IMR-90 (cell line): ENCODE data around the gene GLIS1. TPM values are rescaled to one million over a fixed set of nuclear protein-coding genes. Genes with fewer than 3 reads are reported as not detected.

Experiments
- ATAC-seq: fragments of 200-7000 bp; cut with Tn5 transposase; 2 replicates; pipeline ENCODE4 v1.9.1; 2020; ENCODE audit warnings: low read depth, mild to moderate bottlenecking, moderate library complexity
- BruUV-seq: library from RNA; stranded (reverse); fragments of 400-500 nt; replicated peaks from 2 replicates; lab custom pipeline; 2021; lab: Mats Ljungman, UMichigan
- CTCF ChIA-PET: fragments of 300-600 bp; formaldehyde crosslinking; extraction: SDS; loops from one replicate; lab custom pipeline; 2021; ENCODE audit warnings: antibody characterized with exemption; lab: Yijun Ruan, JAX
- POLR2A ChIA-PET: fragments of 300-600 bp; sonication (Branson Sonifier 250); formaldehyde crosslinking; loops from one replicate; lab custom pipeline; 2022; ENCODE audit warnings: antibody characterized with exemption; ENCODE audit not compliant: unreplicated experiment; lab: Charles Lee
- DNase-seq: peaks from one replicate; pipeline ENCODE4 v3.0.0; 2013
- H2AFZ ChIP-seq: replicated peaks from 2 replicates; pipeline ENCODE3; 2013; ENCODE audit warnings: low read length, mild to moderate bottlenecking; ENCODE audit not compliant: poor library complexity
- H2AK5ac ChIP-seq: 2 replicates; pipeline ENCODE4 v1.6.1; 2013; ENCODE audit warnings: low read depth, low read length, inconsistent platforms
- H2AK9ac ChIP-seq: replicated peaks from 2 replicates; pipeline ENCODE3; 2013; ENCODE audit warnings: mild to moderate bottlenecking, low read depth, low read length, moderate library complexity; ENCODE audit not compliant: poor library complexity
- H2BK120ac ChIP-seq: 2 replicates; pipeline ENCODE4 v1.6.1; 2013; ENCODE audit warnings: low read depth, low read length, inconsistent platforms
- H2BK15ac ChIP-seq: 3 replicates; pipeline ENCODE4 v1.6.1; 2013; ENCODE audit warnings: low read depth, low read length, inconsistent platforms
- H2BK20ac ChIP-seq: 2 replicates; pipeline ENCODE4 v1.6.1; 2013; ENCODE audit warnings: low read depth, mild to moderate bottlenecking, inconsistent platforms, low read length, moderate library complexity
- H2BK5ac ChIP-seq: 2 replicates; pipeline ENCODE4 v1.6.1; 2013; ENCODE audit warnings: mild to moderate bottlenecking, low read depth, low read length, inconsistent platforms; ENCODE audit not compliant: poor library complexity, severe bottlenecking
- H3K14ac ChIP-seq: replicated peaks from 2 replicates; pipeline ENCODE4 v1.6.1; 2013; ENCODE audit warnings: low read depth, low read length, inconsistent platforms
- H3K18ac ChIP-seq: 2 replicates; pipeline ENCODE4 v1.6.1; 2013; ENCODE audit warnings: low read depth, low read length, control low read depth
- H3K23ac ChIP-seq: 2 replicates; pipeline ENCODE4 v1.6.1; 2013; ENCODE audit warnings: low read depth, low read length, inconsistent platforms
- H3K27ac ChIP-seq: 2 replicates; pipeline ENCODE4 v1.5.1; 2013; ENCODE audit warnings: mild to moderate bottlenecking, control low read depth, low read length; ENCODE audit not compliant: insufficient read depth
- H3K27me3 ChIP-seq: 2 replicates; pipeline ENCODE4 v1.6.1; 2013; ENCODE audit warnings: low read length; ENCODE audit not compliant: control insufficient read depth, insufficient read depth
- H3K36me3 ChIP-seq: 2 replicates; pipeline ENCODE4 v1.6.1; 2013; ENCODE audit warnings: low read length, mixed read lengths; ENCODE audit not compliant: control insufficient read depth, insufficient read depth
- H3K4ac ChIP-seq: 2 replicates; pipeline ENCODE4 v1.6.1; 2013; ENCODE audit warnings: low read depth, low read length, inconsistent platforms
- H3K4me1 ChIP-seq: 2 replicates; pipeline ENCODE4 v1.6.1; 2013; ENCODE audit warnings: low read length, mixed read lengths; ENCODE audit not compliant: control insufficient read depth, insufficient read depth
- H3K4me2 ChIP-seq: 2 replicates; pipeline ENCODE4 v1.6.1; 2013; ENCODE audit warnings: low read depth, mild to moderate bottlenecking, control low read depth, low read length, moderate library complexity
- H3K4me3 ChIP-seq: 2 replicates; pipeline ENCODE4 v1.5.1; 2013; ENCODE audit warnings: low read depth, mild to moderate bottlenecking, control low read depth, low read length, moderate library complexity; ENCODE audit not compliant: insufficient read depth
- H3K56ac ChIP-seq: 2 replicates; pipeline ENCODE4 v1.6.1; 2013; ENCODE audit warnings: low read length, inconsistent platforms; ENCODE audit not compliant: insufficient read depth; ENCODE audit errors: extremely low read depth
- H3K79me1 ChIP-seq, 2 experiments: 2 replicates each; pipeline ENCODE4 v1.6.1; 2013; ENCODE audit warnings: low read length in 2 of 2, inconsistent platforms in 1 of 2, low read depth in 1 of 2
- H3K9ac ChIP-seq: 2 replicates; pipeline ENCODE4 v1.6.1; 2013; ENCODE audit warnings: low read depth, low read length, control low read depth
- H3K9me1 ChIP-seq: 2 replicates; pipeline ENCODE4 v1.6.1; 2013; ENCODE audit warnings: low read length, inconsistent platforms; ENCODE audit not compliant: insufficient read depth
- H3K9me3 ChIP-seq: 2 replicates; pipeline ENCODE4 v1.6.1; 2013; ENCODE audit warnings: low read length; ENCODE audit not compliant: control insufficient read depth, insufficient read depth
- H4K20me1 ChIP-seq: 2 replicates; pipeline ENCODE4 v1.6.1; 2013; ENCODE audit warnings: low read length, inconsistent platforms; ENCODE audit not compliant: insufficient read depth
- H4K5ac ChIP-seq: 2 replicates; pipeline ENCODE4 v1.6.1; 2013; ENCODE audit warnings: mild to moderate bottlenecking, low read depth, low read length, control low read depth
- H4K8ac ChIP-seq, 2 experiments: 2 replicates each; pipeline ENCODE4 v1.6.1; 2013; ENCODE audit warnings: low read depth in 2 of 2, low read length in 2 of 2, control low read depth in 1 of 2, inconsistent platforms in 1 of 2
- H4K91ac ChIP-seq: 2 replicates; pipeline ENCODE4 v1.6.1; 2013; ENCODE audit warnings: low read depth, low read length, inconsistent platforms; ENCODE audit not compliant: insufficient read depth
- BHLHE40 ChIP-seq: fragments of 150-350 bp; IDR thresholded peaks from 2 replicates; pipeline ENCODE4 v1.6.1; 2016; ENCODE audit warnings: mild to moderate bottlenecking, low read depth, low read length
- CEBPB ChIP-seq: IDR thresholded peaks from 2 replicates; pipeline ENCODE4 v1.6.1; 2012; ENCODE audit warnings: low read depth, low read length, improper control_type of control experiment
- CTCF ChIP-seq: conservative IDR thresholded peaks from 2 replicates; pipeline ENCODE4 v1.5.1; 2012; ENCODE audit warnings: mild to moderate bottlenecking, low read depth, low read length, improper control_type of control experiment
- FOS ChIP-seq: fragments of 150-350 bp; IDR thresholded peaks from 2 replicates; pipeline ENCODE4 v1.6.1; 2016; ENCODE audit warnings: low read depth, low read length
- MAZ ChIP-seq: IDR thresholded peaks from 2 replicates; pipeline ENCODE4 v1.6.1; 2012; ENCODE audit warnings: low read depth, mild to moderate bottlenecking, low read length, improper control_type of control experiment, moderate library complexity, borderline replicate concordance
- NFE2L2 ChIP-seq: fragments of 150-350 bp; IDR thresholded peaks from 2 replicates; pipeline ENCODE4 v1.6.1; 2016; ENCODE audit warnings: low read depth, mild to moderate bottlenecking, low read length
- POLR2A ChIP-seq: IDR thresholded peaks from 2 replicates; pipeline ENCODE4 v1.6.1; 2012; ENCODE audit warnings: mild to moderate bottlenecking, low read depth, low read length
- RAD21 ChIP-seq: IDR thresholded peaks from 2 replicates; pipeline ENCODE4 v1.6.1; 2012; ENCODE audit warnings: low read length, improper control_type of control experiment
- RCOR1 ChIP-seq: IDR thresholded peaks from 2 replicates; pipeline ENCODE4 v1.6.1; 2012; ENCODE audit warnings: mild to moderate bottlenecking, low read length, improper control_type of control experiment; ENCODE audit not compliant: insufficient replicate concordance
- RFX5 ChIP-seq: IDR thresholded peaks from 2 replicates; pipeline ENCODE4 v1.8.0; 2012; ENCODE audit warnings: low read depth, mild to moderate bottlenecking, low read length, moderate library complexity
- SMC3 ChIP-seq: fragments of 150-350 bp; IDR thresholded peaks from 2 replicates; pipeline ENCODE4 v1.6.1; 2016; ENCODE audit warnings: low read depth, mild to moderate bottlenecking, antibody characterized with exemption, low read length, moderate library complexity
- USF2 ChIP-seq: fragments of 150-350 bp; IDR thresholded peaks from 2 replicates; pipeline ENCODE4 v1.6.1; 2017; ENCODE audit warnings: mild to moderate bottlenecking, antibody characterized with exemption, low read length, low read depth
- WGBS, 2 experiments: methylation state at CpG; one replicate each; pipeline versions ENCODE4 v1.1.5 to v1.1.7; 2013; ENCODE audit warnings: missing lambda C conversion rate in 2 of 2; ENCODE audit not compliant: insufficient read length in 1 of 2; ENCODE audit errors: extremely low coverage in 2 of 2; 5-methylcytosine and 5-hydroxymethylcytosine counted together
- dilution Hi-C: fragments of 300-500 bp; cut with HindIII; formaldehyde crosslinking; loops from one replicate; pipeline ENCODE4 v1.14.3; 2018; ENCODE audit warnings: low sequenced_read_pairs; ENCODE audit not compliant: unreplicated experiment
- in situ Hi-C: fragments of 300-500 bp; cut with MboI; formaldehyde crosslinking; loops from 3 replicates; pipeline ENCODE4 v1.14.3; 2019; ENCODE audit warnings: low sequenced_read_pairs, inconsistent platforms, mixed read lengths
- intact Hi-C: fragments of 100-400 bp; cut with micrococcal nuclease; formaldehyde crosslinking; loops from 2 replicates; pipeline ENCODE4 v1.10.0; 2022
- polyA plus RNA-seq, 3 experiments: library from polyadenylated mRNA; depleted of rRNA; stranded (reverse); fragments of >200 nt; gene quantifications; 2 replicates each; pipeline ENCODE4 v1.2.3, GENCODE V29; 2012; ENCODE audit warnings: low replicate concordance in 1 of 3
- total RNA-seq: library from RNA; depleted of rRNA; stranded (reverse); fragments of >200 nt; gene quantifications from 2 replicates; pipeline ENCODE4 v1.2.3, GENCODE V29; 2012
- TF ChIP-seq, protein P1 (sequence below): fragments of 150-350 bp; IDR thresholded peaks from 2 replicates; pipeline ENCODE4 v1.6.1; 2016; ENCODE audit warnings: low read depth, mild to moderate bottlenecking, low read length, moderate library complexity, borderline replicate concordance

GLIS1 gene
- total and polyA plus RNA-seq, 2 of the 4 experiments (the other 2 are of a cell fraction), result 0.18 to 2.3 TPM

DNA sequence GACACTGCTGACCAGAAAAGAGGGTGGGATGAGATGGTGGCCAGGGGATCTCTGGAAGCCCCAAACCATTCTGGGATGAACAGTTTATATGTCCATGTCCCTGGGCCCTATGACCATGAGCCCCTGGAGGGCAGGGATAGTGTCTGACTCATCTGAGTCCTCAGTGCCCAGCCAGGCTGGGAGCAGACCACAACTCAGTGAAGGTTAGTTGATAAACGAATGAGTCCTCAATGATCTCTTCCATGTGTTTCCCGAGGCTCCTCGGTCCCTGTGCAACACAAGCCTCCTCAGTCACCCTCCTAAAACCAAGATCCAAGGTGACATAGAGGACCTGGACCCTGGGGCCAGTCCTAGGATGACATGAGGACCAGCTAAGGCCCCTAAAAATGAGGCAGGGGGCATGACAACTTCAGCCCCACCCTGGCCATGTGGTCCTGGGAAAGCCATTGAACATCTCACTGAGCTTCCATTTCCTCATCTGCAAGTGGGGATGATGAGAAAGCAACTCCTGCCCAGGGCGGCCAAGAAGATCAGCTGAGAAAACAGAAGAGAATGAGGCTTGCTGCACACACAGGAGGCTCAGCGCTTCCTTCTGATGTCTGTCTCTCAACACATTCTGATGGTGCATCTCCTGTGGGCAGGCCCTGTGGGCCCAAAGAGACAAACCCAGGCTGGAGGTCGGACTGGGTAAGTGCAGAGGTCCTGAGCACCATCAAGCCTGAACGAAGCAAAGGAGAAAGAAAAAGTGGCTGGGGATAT is 86.3 kb downstream of the GLIS1 start (continued):
- TF ChIP-seq NFE2L2 (no peak), RAD21 (no peak)

DNA sequence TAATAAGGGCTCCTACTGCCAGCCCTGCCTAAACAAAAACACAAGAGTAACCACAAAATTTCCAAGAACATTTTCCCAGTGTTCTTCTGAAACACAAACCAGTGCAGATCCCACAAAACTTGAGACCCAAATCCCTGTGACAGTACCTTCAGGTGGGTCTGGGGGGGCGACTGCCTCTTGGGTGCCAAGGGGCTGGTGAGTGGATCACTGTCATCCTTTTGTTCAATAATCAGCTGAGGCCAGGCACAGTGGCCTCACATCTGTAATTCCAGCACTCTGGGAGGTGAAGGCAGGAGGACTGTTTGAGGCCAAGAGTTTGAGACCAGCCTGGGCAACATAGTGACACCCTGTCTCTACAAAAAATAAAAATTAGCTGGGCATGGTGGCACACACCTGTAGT is 87.6 kb downstream of the GLIS1 start:
- Histone ChIP-seq H3K36me3 (no peaks in the 10 kb centered on the region; the same call in 1 of the 2 replicates), H3K9me1 (peaks cover 33% of the 10 kb centered on the region), H2AK5ac (no peak overlapping the region; the same call in 1 of the 2 replicates), H3K9ac (no peak overlapping the region), H4K5ac (no peak overlapping the region), H2AK9ac (no peak overlapping the region), H2BK20ac (no peak overlapping the region), H4K20me1 (0 out of 2 replicates have a peak, but pooled peaks cover 5% of the 10 kb centered on the region), H4K91ac (no peak overlapping the region), H4K8ac (no peak overlapping the region), H3K27me3 (no peaks in the 10 kb centered on the region), H3K9me3 (no peaks in the 10 kb centered on the region), H2BK5ac (no peak overlapping the region), H3K4ac (no peak overlapping the region), H3K4me1 (peaks cover 20% of the 10 kb centered on the region), H3K4me2 (no peak overlapping the region), H3K14ac (no peak overlapping the region), H3K23ac (no peak overlapping the region), H3K4me3 (no peak overlapping the region), H2BK15ac (no peak overlapping the region), H2AFZ (no peak overlapping the region), H3K56ac (no peak overlapping the region), H2BK120ac (no peak overlapping the region), H3K18ac (no peak overlapping the region), H3K79me1 (peaks cover 2 to 24% of the 10 kb centered on the region in 2 experiments; a peak in 3 of 4 replicates), H3K27ac (no peak overlapping the region)
- in situ Hi-C loops (no loop called here), dilution Hi-C loops (no loop called here), intact Hi-C loops (no loop called here)
- no peak for ATAC-seq
- no peak for DNase-seq
- 60% methylated on average over 1 of the region's 1 CpG; no CpG with 5 or more reads in 1 of the 2 experiments for WGBS, 2 experiments
- POLR2A ChIA-PET, result no interaction called here
- no TSS peak for BruUV-seq
- CTCF ChIA-PET, result no interaction called here
- TF ChIP-seq RFX5, result no peak
- TF ChIP-seq SMC3, result no peak
- TF ChIP-seq POLR2A, result no peak
- TF ChIP-seq BHLHE40, result no peak
- TF ChIP-seq MAZ, result no peak
- TF ChIP-seq RCOR1, result no peak
- TF ChIP-seq NFE2L2, result no peak
- TF ChIP-seq USF2, result no peak
- TF ChIP-seq CTCF, result no peak
- TF ChIP-seq CEBPB, result no peak
- TF ChIP-seq, protein P1, sequence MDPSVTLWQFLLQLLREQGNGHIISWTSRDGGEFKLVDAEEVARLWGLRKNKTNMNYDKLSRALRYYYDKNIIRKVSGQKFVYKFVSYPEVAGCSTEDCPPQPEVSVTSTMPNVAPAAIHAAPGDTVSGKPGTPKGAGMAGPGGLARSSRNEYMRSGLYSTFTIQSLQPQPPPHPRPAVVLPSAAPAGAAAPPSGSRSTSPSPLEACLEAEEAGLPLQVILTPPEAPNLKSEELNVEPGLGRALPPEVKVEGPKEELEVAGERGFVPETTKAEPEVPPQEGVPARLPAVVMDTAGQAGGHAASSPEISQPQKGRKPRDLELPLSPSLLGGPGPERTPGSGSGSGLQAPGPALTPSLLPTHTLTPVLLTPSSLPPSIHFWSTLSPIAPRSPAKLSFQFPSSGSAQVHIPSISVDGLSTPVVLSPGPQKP, result no peak
- no peak for TF ChIP-seq FOS
